ENCODE results near the gene HECTD4.
"Not testable (repeated sequence)": the region's sequence is repeated elsewhere in the genome, so short reads cannot be mapped to it uniquely, and the experiment has no call there.

HECTD4 gene

DNA sequence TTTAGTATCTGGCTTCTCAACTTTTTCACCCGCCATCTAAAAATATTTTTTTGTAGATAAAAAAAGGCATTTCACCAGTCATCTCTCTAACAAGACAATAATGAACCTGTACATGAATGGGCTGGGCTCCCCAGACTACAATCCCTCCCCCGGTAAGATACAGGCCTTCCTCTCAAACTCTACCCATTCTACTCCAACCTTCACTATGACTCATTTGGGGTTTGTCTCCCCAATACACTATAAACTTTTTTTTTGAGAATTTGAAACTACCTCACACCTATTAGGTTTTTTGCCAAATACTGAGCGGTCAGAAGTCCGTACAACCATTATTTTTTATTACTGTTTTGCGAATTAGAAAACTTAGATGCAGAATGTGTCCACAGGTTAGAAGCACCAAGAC is 26.4 kb upstream of the HECTD4 start:
- Histone ChIP-seq H3K36me3 (ENCODE audit: insufficient read depth, low read length) (peaks cover 35% of the 10 kb centered on the region), H3K4me3 (ENCODE audit: low read length, poor library complexity, severe bottlenecking) (peak overlapping the region; percentile 98), H2AFZ (ENCODE audit: low read length) (peak overlapping the region; percentile 88), H3K79me2 (ENCODE audit: insufficient read depth, low read length) (peaks cover 42% of the 10 kb centered on the region), H3K4me2 (ENCODE audit: low read depth, low read length, poor library complexity, severe bottlenecking) (peak overlapping the region; percentile 88), H3F3A (ENCODE audit: low read depth) (peaks cover 17% of the 10 kb centered on the region; the same call in 1 of the 2 replicates), H3K27me3 (ENCODE audit: insufficient read depth, low read length, poor library complexity, severe bottlenecking) (peaks cover 8% of the 10 kb centered on the region), H3K9me3 (ENCODE audit: insufficient read depth, low read depth, low read length) (no peaks in the 10 kb centered on the region), H4K20me1 (ENCODE audit: insufficient read depth, low read length, poor library complexity, severe bottlenecking) (peaks cover 53% of the 10 kb centered on the region), H3K9ac (ENCODE audit: low read depth, low read length, poor library complexity, severe bottlenecking) (peak overlapping the region; percentile 100), H3K9me2 (replicated peaks; ENCODE audit: low read depth, low read length) (no peaks in the 10 kb centered on the region), H3K4me1 (ENCODE audit: insufficient read depth, low read length, poor library complexity, severe bottlenecking) (peaks cover 25% of the 10 kb centered on the region)
- TF ChIP-seq EZH2phosphoT487 (IDR thresholded peaks at IDR 0.05; ENCODE audit: borderline replicate concordance) = no peak
- TF ChIP-seq, protein P1, sequence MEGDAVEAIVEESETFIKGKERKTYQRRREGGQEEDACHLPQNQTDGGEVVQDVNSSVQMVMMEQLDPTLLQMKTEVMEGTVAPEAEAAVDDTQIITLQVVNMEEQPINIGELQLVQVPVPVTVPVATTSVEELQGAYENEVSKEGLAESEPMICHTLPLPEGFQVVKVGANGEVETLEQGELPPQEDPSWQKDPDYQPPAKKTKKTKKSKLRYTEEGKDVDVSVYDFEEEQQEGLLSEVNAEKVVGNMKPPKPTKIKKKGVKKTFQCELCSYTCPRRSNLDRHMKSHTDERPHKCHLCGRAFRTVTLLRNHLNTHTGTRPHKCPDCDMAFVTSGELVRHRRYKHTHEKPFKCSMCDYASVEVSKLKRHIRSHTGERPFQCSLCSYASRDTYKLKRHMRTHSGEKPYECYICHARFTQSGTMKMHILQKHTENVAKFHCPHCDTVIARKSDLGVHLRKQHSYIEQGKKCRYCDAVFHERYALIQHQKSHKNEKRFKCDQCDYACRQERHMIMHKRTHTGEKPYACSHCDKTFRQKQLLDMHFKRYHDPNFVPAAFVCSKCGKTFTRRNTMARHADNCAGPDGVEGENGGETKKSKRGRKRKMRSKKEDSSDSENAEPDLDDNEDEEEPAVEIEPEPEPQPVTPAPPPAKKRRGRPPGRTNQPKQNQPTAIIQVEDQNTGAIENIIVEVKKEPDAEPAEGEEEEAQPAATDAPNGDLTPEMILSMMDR (conservative IDR thresholded peaks at IDR 0.05; ENCODE audit: low read length) = no peak

DNA sequence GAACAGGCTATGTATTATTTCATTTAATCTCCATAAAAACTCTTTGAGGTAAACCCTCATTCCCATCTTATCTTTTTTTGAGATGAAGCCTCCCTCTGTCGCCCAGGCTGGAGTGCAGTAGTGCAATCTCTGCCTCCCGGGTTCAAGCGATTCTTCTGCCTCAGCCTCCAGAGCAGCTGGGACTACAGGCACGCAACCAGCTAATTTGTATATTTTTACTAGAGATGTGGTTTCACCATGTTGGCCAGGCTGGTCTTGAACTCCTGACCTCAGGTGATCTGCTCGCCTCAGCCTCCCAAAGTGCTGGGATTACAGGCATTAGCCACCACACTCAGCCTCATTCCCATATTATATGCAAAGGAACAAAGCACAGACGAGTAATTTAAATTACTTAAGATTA is 25.5 kb upstream of the HECTD4 start:
- not testable (repeated sequence) for H3K9me2 ChIP-seq (replicated peaks; ENCODE audit: low read depth, low read length); H2AFZ ChIP-seq (ENCODE audit: low read length); H3K9me3 ChIP-seq (ENCODE audit: insufficient read depth, low read depth, low read length); H3K27me3 ChIP-seq (ENCODE audit: insufficient read depth, low read length, poor library complexity, severe bottlenecking)
- peaks cover 25% of the 10 kb centered on the region for H3K4me1 ChIP-seq (ENCODE audit: insufficient read depth, low read length, poor library complexity, severe bottlenecking)
- peaks cover 17% of the 10 kb centered on the region; the same call in 1 of the 2 replicates for H3F3A ChIP-seq (ENCODE audit: low read depth)
- H4K20me1 ChIP-seq (ENCODE audit: insufficient read depth, low read length, poor library complexity, severe bottlenecking) = peaks cover 53% of the 10 kb centered on the region
- peaks cover 42% of the 10 kb centered on the region for H3K79me2 ChIP-seq (ENCODE audit: insufficient read depth, low read length)
- peak overlapping the region; percentile 88 for H3K4me2 ChIP-seq (ENCODE audit: low read depth, low read length, poor library complexity, severe bottlenecking)
- peak overlapping the region; percentile 98 for H3K4me3 ChIP-seq (ENCODE audit: low read length, poor library complexity, severe bottlenecking)
- peaks cover 35% of the 10 kb centered on the region for H3K36me3 ChIP-seq (ENCODE audit: insufficient read depth, low read length)
- peak overlapping the region; percentile 100 for H3K9ac ChIP-seq (ENCODE audit: low read depth, low read length, poor library complexity, severe bottlenecking)

DNA sequence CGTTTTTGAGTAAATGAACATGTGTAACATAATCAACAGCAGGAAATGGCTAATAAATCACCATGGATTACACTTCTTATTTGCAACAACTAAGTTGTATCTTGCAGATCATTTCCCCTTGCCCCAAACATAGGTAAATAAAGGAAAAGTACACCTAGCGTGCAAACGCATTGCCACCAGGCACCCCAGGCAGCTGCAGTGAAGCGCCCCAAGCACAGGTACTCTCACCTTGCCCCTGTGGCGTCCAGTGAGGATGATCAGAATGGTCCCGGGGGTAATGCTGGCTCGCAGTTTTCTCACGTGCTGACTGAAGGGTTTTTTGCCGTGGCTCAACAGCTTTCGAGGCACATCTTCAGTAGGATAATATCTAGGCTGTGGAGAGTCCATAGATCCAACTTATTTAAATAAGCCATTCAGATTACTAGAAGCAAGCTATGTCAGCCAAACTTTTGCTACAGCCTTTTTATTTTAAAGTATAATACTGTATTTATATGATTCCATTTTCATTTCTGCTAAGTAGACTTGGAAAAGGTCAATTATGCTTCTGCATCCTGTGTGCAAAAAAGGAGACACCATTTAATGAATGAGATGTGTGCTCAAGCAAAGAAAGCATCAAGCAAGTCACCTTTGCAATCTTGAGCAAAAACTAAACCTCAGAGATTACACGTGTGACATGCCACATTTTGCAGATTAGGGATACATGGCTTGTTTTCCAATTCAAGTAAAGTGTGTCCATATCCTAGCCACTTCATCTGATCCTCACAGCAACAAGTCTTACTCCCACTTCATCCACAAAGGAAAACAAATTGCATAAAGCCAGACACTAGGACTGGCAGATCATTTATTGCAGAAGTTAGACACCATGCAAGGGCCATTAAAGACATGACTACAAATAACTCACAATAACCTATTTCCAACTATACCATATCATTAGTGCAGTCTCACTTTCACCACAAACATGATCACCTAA is 24.6 kb upstream of the HECTD4 start:
- H3K27me3 ChIP-seq (ENCODE audit: insufficient read depth, low read length, poor library complexity, severe bottlenecking) = peaks cover 8% of the 10 kb centered on the region
- H3K9me3 ChIP-seq (ENCODE audit: insufficient read depth, low read depth, low read length) = no peaks in the 10 kb centered on the region
- H3K4me3 ChIP-seq (ENCODE audit: low read length, poor library complexity, severe bottlenecking) = peak overlapping the region; percentile 98
- peaks cover 42% of the 10 kb centered on the region for H3K79me2 ChIP-seq (ENCODE audit: insufficient read depth, low read length)
- no peak for TF ChIP-seq EZH2phosphoT487 (IDR thresholded peaks at IDR 0.05; ENCODE audit: borderline replicate concordance)
- TF ChIP-seq, protein P1 (conservative IDR thresholded peaks at IDR 0.05; ENCODE audit: low read length) = no peak
- H3K9me2 ChIP-seq (replicated peaks; ENCODE audit: low read depth, low read length) = no peaks in the 10 kb centered on the region
- peaks cover 23% of the 10 kb centered on the region; the same call in 1 of the 2 replicates for H3F3A ChIP-seq (ENCODE audit: low read depth)
- peak overlapping the region; percentile 100 for H3K9ac ChIP-seq (ENCODE audit: low read depth, low read length, poor library complexity, severe bottlenecking)
- H3K36me3 ChIP-seq (ENCODE audit: insufficient read depth, low read length) = peaks cover 35% of the 10 kb centered on the region
- H3K4me1 ChIP-seq (ENCODE audit: insufficient read depth, low read length, poor library complexity, severe bottlenecking) = peaks cover 25% of the 10 kb centered on the region
- H3K4me2 ChIP-seq (ENCODE audit: low read depth, low read length, poor library complexity, severe bottlenecking) = peak overlapping the region; percentile 88
- no peak overlapping the region for H2AFZ ChIP-seq (ENCODE audit: low read length)
- peaks cover 53% of the 10 kb centered on the region for H4K20me1 ChIP-seq (ENCODE audit: insufficient read depth, low read length, poor library complexity, severe bottlenecking)

All from Loucy (cell line).